IPS-18a (cell line): ENCODE measurements around the gene JAGN1.
A peak's percentile ranks its signal among the peaks of the same experiment; 100 is the strongest.
"Not testable (repeated sequence)": the region's sequence is repeated elsewhere in the genome, so short reads cannot be mapped to it uniquely, and the experiment has no call there.

Experiments
- H3K27ac ChIP-seq: one replicate; pipeline ENCODE4 v1.5.1; 2013; ENCODE audit warnings: low read length
- H3K27me3 ChIP-seq: one replicate; pipeline ENCODE4 v1.6.1; 2013; ENCODE audit warnings: mild to moderate bottlenecking, low read length; ENCODE audit not compliant: control insufficient read depth, insufficient read depth
- H3K36me3 ChIP-seq: one replicate; pipeline ENCODE4 v1.6.1; 2013; ENCODE audit warnings: low read depth, low read length; ENCODE audit not compliant: control insufficient read depth
- H3K4me1 ChIP-seq: one replicate; pipeline ENCODE4 v1.6.1; 2013; ENCODE audit warnings: low read depth, low read length; ENCODE audit not compliant: control insufficient read depth
- H3K4me3 ChIP-seq: one replicate; pipeline ENCODE4 v1.5.1; 2013; ENCODE audit warnings: low read length
- H3K9ac ChIP-seq: one replicate; pipeline ENCODE4 v1.6.1; 2013; ENCODE audit warnings: mild to moderate bottlenecking, low read length, moderate library complexity
- H3K9me3 ChIP-seq: one replicate; pipeline ENCODE4 v1.6.1; 2013; ENCODE audit warnings: low read depth, low read length; ENCODE audit not compliant: control insufficient read depth

The JAGN1 gene

DNA sequence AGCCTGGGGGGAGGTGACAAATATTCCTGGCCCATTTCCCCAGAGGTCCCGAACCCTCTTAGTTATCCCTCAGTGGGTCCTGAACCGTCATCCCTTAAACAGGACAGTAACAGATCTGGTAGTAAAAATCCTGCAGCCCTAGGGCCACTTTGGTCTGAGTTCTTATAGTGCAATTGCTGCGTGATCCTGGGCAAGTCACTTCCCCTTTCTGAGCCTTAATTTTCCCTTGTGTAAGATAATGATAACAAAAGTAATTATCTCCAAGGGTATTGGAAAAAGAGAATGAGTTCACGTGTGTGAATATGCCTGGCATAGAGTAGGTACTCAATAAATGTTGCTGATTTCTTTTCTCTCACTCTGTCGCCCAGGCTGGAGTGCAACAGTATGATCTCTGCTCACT lies 2.9 kb upstream of the JAGN1 start:
- Histone ChIP-seq H3K9me3 (no peaks in the 10 kb centered on the region), H3K9ac (no peak overlapping the region), H3K36me3 (peaks cover 2% of the 10 kb centered on the region), H3K4me1 (peaks cover 3% of the 10 kb centered on the region), H3K27ac (no peak overlapping the region), H3K4me3 (no peak overlapping the region), H3K27me3 (no peaks in the 10 kb centered on the region)

- H3K4me1 ChIP-seq, result peaks cover 3% of the 10 kb centered on the region
- no peak overlapping the region for H3K9ac ChIP-seq
- no peak overlapping the region for H3K27ac ChIP-seq
- no peaks in the 10 kb centered on the region for H3K9me3 ChIP-seq
- H3K27me3 ChIP-seq, result no peaks in the 10 kb centered on the region
- no peak overlapping the region for H3K4me3 ChIP-seq
- H3K36me3 ChIP-seq, result peaks cover 12% of the 10 kb centered on the region
Measured at GRCh38 chr3:9888540-9888939, 1.9 kb upstream of the JAGN1 start.

DNA sequence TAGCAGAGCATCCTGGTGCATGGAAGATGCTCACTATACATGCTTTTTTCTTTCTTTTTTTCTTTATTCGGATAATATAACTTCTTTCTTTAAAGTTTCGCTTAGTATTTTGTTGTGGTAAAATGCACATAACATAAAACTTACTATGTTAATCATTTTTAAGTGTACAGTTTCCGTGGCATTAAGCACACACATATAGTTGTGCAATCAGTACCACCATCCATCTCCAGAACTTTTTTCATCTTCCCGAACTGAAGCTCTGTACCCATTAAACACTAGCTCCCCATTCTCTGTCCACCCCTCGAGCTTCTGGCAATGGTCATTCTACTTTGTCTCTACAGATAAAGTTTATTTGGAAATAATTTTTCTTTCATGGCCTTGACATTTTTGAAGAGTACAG lies 1.0 kb upstream of the JAGN1 start:
- H3K27me3 ChIP-seq, result no peaks in the 10 kb centered on the region
- no peak overlapping the region for H3K9ac ChIP-seq
- no peak overlapping the region for H3K4me3 ChIP-seq
- H3K9me3 ChIP-seq, result no peaks in the 10 kb centered on the region
- H3K36me3 ChIP-seq, result peaks cover 16% of the 10 kb centered on the region
- peaks cover 3% of the 10 kb centered on the region for H3K4me1 ChIP-seq
- H3K27ac ChIP-seq, result no peak overlapping the region

DNA sequence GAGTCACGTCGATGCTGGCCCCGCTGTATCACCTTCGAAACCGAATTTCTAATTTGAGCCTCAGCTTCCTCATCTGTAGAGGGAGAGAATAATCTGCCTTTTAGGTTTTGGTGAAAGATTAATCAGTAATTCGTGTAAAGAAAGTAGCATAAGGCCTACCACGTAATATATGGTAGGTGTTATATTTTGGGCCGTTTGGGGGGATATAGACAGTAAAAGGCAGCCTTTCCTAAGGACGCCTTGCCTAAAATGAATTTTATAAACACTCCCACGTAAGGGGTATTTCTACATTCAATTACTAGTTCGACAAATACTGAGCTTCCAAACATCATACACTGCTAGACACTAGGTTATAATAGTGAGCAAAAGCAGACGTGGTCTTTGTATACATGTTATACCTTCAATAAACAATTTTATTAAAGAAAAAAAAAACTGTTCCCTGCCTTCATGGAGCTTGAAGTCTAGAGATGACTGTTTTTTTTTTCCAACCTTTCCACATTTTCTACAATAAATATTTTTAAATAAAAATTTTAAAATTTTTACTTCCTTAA lies 737 bp downstream of the JAGN1 start:
- H3K4me1 ChIP-seq, result peaks cover 3% of the 10 kb centered on the region
- H3K9ac ChIP-seq, result peak overlapping the region; percentile 86
- peak overlapping the region; percentile 25 for H3K27ac ChIP-seq
- peaks cover 16% of the 10 kb centered on the region for H3K36me3 ChIP-seq
- H3K4me3 ChIP-seq, result peak overlapping the region; percentile 91
- no peaks in the 10 kb centered on the region for H3K9me3 ChIP-seq
- no peaks in the 10 kb centered on the region for H3K27me3 ChIP-seq

DNA sequence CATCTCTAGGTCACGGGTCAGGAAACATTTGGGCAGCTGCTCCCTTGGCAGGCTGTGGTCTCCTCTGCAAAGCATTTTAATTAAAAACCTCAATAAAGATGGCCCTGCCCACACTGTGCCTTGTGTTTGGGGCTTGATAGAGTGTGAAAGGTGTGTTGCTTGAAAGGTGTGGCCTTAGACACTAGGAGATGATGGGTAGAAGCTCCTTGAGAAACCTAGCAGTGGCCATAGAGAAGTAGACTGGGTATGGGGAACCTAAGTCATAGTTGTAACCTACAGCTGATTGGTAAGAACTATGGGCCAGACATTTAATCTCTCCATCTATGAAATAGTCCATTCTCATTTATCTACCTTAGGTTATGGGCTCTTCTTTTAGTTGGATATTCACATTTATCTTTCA lies 3.3 kb downstream of the JAGN1 start:
- Histone ChIP-seq H3K9ac (no peak overlapping the region), H3K9me3 (no peaks in the 10 kb centered on the region), H3K4me3 (no peak overlapping the region), H3K27ac (no peak overlapping the region), H3K27me3 (no peaks in the 10 kb centered on the region), H3K36me3 (peaks cover 16% of the 10 kb centered on the region), H3K4me1 (peaks cover 3% of the 10 kb centered on the region)

DNA sequence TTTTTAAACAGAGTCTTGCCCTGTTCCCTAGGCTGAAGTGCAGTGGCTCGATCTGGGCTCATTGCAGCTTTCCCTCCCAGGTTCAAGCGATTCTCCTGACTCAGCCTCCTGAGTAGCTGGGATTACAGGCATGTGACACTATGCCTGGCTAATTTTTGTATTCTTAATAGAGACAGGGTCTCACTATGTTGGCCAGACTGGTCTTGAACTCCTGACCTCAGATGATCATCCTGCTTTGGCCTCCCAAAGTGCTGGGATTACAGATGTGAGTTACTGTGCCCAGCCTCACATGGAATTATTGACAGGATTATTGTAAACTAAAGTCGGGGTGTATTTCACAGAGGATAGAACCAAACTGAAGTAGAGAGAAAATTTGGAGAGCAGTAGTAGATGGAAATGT lies 5.3 kb downstream of the JAGN1 start:
- not testable (repeated sequence) for H3K9me3 ChIP-seq, H3K9ac ChIP-seq, H3K4me3 ChIP-seq, H3K27me3 ChIP-seq, H3K4me1 ChIP-seq, H3K27ac ChIP-seq
- peaks cover 16% of the 10 kb centered on the region for H3K36me3 ChIP-seq

DNA sequence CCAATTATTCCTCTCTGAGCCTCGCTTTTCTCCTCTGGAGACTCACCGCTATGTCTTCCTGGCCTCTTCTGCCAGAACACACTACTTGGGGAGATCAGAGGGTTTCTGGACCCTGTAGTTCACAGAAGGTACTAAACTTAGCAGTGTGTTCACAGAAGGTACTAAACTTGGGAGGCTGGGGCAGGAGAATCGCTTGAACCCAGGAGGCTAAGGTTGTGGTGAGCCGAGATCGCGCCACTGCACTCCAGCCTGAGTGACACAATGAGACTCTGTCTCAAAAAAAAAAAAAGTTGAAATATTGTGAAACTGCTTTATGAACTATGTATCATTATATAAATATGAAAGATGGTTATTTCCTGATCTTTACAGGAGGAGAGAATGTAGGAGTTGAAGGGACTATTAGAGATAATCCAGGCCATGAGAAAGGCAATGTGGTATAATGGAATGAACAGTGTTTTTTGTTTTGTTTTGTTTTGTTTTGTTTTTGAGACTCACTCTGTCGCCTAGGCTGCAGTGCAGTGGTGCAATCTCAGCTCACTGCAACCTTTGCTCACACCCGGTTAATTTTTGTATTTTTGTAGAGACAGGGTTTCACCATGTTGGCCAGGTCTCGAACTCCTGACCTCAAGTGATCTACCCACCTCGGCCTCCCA lies 6.5 kb downstream of the JAGN1 start:
- not testable (repeated sequence) for H3K27me3 ChIP-seq, H3K9me3 ChIP-seq, H3K4me1 ChIP-seq, H3K9ac ChIP-seq, H3K4me3 ChIP-seq, H3K27ac ChIP-seq
- H3K36me3 ChIP-seq, result peaks cover 16% of the 10 kb centered on the region

GRCh38 chr3:9897408-9898372 lies 7.3 kb downstream of the JAGN1 start:
- H3K36me3 ChIP-seq, result peaks cover 12% of the 10 kb centered on the region
- no peak overlapping the region for H3K4me3 ChIP-seq
- H3K9ac ChIP-seq, result no peak overlapping the region
- no peak overlapping the region for H3K27ac ChIP-seq
- H3K4me1 ChIP-seq, result peaks cover 6% of the 10 kb centered on the region
- H3K9me3 ChIP-seq, result no peaks in the 10 kb centered on the region
- H3K27me3 ChIP-seq, result no peaks in the 10 kb centered on the region

DNA sequence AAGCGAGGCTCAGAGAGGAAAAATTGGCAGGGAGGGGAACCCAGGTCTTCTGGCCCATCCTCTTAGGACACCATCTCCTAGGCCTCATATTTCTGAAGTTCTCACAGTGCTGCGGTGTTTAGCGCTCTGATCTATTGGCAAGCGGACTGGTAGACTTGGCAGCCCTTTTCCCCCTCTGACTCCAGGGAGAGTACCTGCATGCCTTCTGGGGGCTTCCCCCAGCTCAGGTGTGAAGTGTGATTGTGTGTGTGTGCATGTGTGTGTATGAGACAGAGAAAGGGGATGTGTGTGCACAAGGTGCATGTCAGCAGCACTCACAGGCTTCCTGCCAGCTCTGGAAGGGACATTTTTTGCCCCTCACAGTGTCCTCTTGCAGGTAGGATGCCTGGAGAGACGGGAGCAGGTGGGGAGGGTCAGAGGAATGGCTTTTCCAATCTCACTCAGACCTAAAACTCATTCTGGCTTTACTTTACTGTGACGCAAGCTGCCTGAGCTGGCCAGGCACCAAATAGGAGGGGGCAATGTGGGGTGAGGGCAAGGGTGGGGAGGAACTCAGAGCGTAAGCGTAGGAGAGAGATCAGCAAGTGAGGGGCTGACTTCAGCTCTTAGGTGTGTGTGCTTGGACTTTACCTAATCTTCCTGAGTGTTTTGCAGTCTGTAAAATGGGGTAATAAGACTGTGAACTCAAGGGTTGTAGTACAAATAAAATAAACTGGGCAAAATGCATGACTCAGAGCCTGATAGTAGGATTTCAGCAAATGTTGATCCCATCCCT lies 8.2 kb downstream of the JAGN1 start:
- H3K9ac ChIP-seq, result no peak overlapping the region
- H3K4me1 ChIP-seq, result peaks cover 9% of the 10 kb centered on the region
- no peaks in the 10 kb centered on the region for H3K9me3 ChIP-seq
- H3K27ac ChIP-seq, result no peak overlapping the region
- no peak overlapping the region for H3K4me3 ChIP-seq
- no peaks in the 10 kb centered on the region for H3K27me3 ChIP-seq
- peaks cover 2% of the 10 kb centered on the region for H3K36me3 ChIP-seq

- Histone ChIP-seq H3K9me3 (no peaks in the 10 kb centered on the region), H3K27me3 (no peaks in the 10 kb centered on the region), H3K36me3 (no peaks in the 10 kb centered on the region), H3K4me1 (peaks cover 9% of the 10 kb centered on the region), H3K27ac (no peak overlapping the region), H3K4me3 (no peak overlapping the region), H3K9ac (no peak overlapping the region)
Measured at GRCh38 chr3:9899289-9899791, 8.9 kb downstream of the JAGN1 start.

DNA sequence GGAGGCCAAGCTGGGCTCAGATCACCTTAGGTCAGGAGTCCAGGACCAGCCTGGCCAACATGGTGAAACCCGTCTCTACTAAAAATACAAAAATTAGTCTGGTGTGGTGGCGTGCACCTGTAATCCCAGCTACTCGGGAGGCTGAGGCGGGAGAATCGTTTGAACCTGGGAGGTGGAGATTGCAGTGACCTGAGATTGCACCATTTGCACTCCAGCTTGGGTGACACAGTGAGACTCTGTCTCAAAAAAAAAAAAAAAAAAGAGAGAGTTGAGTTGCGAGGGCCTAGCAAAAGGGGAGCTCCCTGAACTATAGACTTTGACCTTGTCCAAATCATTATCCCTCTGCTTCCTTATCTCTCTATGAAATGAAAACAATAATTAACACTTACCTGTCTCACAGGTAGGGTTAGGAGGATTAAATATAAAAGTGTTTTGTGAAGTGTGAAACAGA lies 10.6 kb downstream of the JAGN1 start:
- H3K9ac ChIP-seq, H3K27ac ChIP-seq, H3K27me3 ChIP-seq, H3K4me3 ChIP-seq, H3K9me3 ChIP-seq, H3K36me3 ChIP-seq, H3K4me1 ChIP-seq: not testable (repeated sequence)
